Immature natural killer cell (primary cell): ENCODE data around the gene KPRP. TPM values are rescaled to one million over a fixed set of nuclear protein-coding genes. Genes with fewer than 3 reads are reported as not detected.

Experiments
- DNase-seq, 3 donors: peaks; one replicate each; pipeline ENCODE4 v3.0.0; 2022; ENCODE audit warnings: mixed read lengths in 1 of 3
- H3K27ac Mint-ChIP-seq, 6 donors: one replicate each; pipeline ENCODE4 v1.8.0; 2020; ENCODE audit warnings: mixed read lengths in 6 of 6, mild to moderate bottlenecking in 5 of 6, inconsistent platforms in 4 of 6, moderate library complexity in 3 of 6
- H3K27me3 Mint-ChIP-seq, 3 donors: one replicate each; pipeline ENCODE4 v1.8.0; 2020 to 2021; ENCODE audit warnings: low read depth in 3 of 3, mild to moderate bottlenecking in 3 of 3, mixed read lengths in 3 of 3, moderate library complexity in 3 of 3, inconsistent platforms in 1 of 3
- H3K36me3 Mint-ChIP-seq, 3 donors: one replicate each; pipeline ENCODE4 v1.8.0; 2020; ENCODE audit warnings: mixed read lengths in 3 of 3, inconsistent platforms in 2 of 3, mild to moderate bottlenecking in 2 of 3
- H3K4me1 Mint-ChIP-seq, 2 donors: one replicate each; pipeline ENCODE4 v1.8.0; 2020; ENCODE audit warnings: inconsistent platforms in 2 of 2, mild to moderate bottlenecking in 2 of 2, mixed read lengths in 2 of 2, moderate library complexity in 1 of 2
- H3K4me3 Mint-ChIP-seq, 5 donors: one replicate each; pipeline ENCODE4 v1.8.0; 2020; ENCODE audit warnings: mild to moderate bottlenecking in 5 of 5, mixed read lengths in 5 of 5, inconsistent platforms in 3 of 5, moderate library complexity in 3 of 5
- H3K9me3 Mint-ChIP-seq, 6 donors: one replicate each; pipeline ENCODE4 v1.8.0; 2020; ENCODE audit warnings: mild to moderate bottlenecking in 6 of 6, mixed read lengths in 6 of 6, inconsistent platforms in 4 of 6, moderate library complexity in 3 of 6
- polyA plus RNA-seq, 3 donors: library from polyadenylated mRNA; unstranded; fragments of 300-500 nt; fragmentation: Illumina TruSeq; gene quantifications; one replicate each; pipeline ENCODE4 v1.2.3, GENCODE V29; 2021

Gene KPRP
- polyA plus RNA-seq, 3 donors from 2014 or later: not detected

- no peak within 1 kb of the TSS for H3K27ac Mint-ChIP-seq
- H3K27me3 Mint-ChIP-seq: peaks cover 0 to 5% (median 1%) of the 10 kb centered on the region in 3 donors
- no peaks in the 10 kb centered on the region for H3K9me3 Mint-ChIP-seq
These were observed 38.6 kb downstream of the KPRP start, which contains the start of gene LCE1D for GRCh38 chr1:152796421-152796820. TSS of gene LCE1D (plus strand) at chr1:152796721. CDS start at chr1:152797795, 1,074 bp downstream.

DNA sequence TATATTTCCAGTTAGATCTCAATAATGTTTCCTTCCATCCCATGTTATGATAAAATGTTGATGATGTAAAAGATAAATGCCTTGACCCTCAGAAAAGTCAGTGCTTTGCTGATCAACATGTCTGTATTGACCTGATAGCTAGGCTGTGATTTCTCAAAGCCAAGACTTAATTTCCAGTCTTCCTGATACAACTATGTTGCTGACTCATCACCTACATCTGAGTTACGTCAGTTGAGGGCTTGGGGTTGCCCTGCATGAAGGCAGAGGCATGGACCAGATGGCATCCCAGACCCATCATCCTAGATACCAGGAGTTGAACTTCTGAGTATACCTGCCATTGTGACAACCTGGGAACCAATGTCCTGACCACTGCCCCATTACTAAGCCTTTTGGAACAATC is 43.5 kb downstream of the KPRP start:
- DNase-seq: no peak
- H3K27me3 Mint-ChIP-seq: peaks cover 0 to 7% (median 3%) of the 10 kb centered on the region in 3 donors
- no peaks in the 10 kb centered on the region for H3K4me1 Mint-ChIP-seq
- H3K36me3 Mint-ChIP-seq: no peaks in the 10 kb centered on the region
- H3K27ac Mint-ChIP-seq: no peak overlapping the region
- no peaks in the 10 kb centered on the region for H3K9me3 Mint-ChIP-seq
- no peak overlapping the region for H3K4me3 Mint-ChIP-seq

More at GRCh38 chr1:152796421-152796820, 38.6 kb downstream of the KPRP start, which contains the start of gene LCE1D:
- no peak within 1 kb of the TSS for H3K4me3 Mint-ChIP-seq
- no peaks in the 10 kb centered on the region for H3K36me3 Mint-ChIP-seq
- no peak for DNase-seq
- H3K4me1 Mint-ChIP-seq: no peaks in the 10 kb centered on the region

DNA sequence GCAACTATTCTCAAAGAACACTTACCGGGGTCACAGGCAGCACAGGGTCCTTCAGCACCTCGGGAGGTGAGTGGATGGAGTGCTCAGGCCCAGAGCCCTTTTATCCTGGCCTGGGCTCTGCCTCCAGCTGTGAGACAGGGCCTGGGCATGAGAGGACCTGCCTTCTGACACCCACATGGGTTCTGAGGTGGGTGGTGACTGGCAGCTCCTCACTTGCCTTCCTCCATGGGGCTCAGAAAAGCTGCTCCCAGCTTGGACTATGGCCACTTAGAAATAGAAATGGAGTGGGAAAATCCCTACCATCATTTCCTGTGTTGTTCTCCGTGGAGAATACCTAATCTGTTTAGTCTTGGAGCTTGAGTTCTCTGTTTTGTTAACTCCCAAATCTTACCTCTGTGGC is 48.8 kb downstream of the KPRP start, which contains the start of gene LCE1C:
TSS of gene LCE1C (minus strand) at position 76 of the 400 bp plus-strand sequence. CDS start 1,173 bp downstream, outside the sequence.
- H3K36me3 Mint-ChIP-seq: no peaks in the 10 kb centered on the region

DNA sequence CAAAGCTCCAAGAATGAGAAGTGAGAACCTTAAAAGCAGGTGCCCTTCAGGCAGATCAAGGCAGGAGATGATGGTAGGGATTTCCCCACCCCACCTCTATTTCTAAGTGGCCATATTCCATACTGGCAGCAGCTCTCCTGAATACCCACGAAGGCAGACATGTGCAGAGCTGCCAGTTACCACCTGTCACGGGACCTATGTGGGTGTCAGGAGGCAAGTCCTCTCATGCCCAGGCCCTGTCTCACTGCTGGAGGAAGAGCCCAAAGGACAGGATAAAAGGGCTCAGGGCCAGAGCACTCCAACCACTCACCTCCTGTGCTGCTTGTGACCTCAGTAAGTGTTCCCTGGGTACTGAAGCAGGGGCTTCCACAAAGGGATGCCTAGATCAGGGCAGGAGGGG is 53.2 kb downstream of the KPRP start:
- H3K27me3 Mint-ChIP-seq: peaks cover 3 to 4% (median 4%) of the 10 kb centered on the region in 3 donors
- no peak for DNase-seq
- H3K9me3 Mint-ChIP-seq: peaks cover 0 to 4% (median 0%) of the 10 kb centered on the region in 6 donors
- no peak overlapping the region for H3K27ac Mint-ChIP-seq
- no peaks in the 10 kb centered on the region for H3K36me3 Mint-ChIP-seq
- H3K4me1 Mint-ChIP-seq: no peaks in the 10 kb centered on the region
- no peak overlapping the region for H3K4me3 Mint-ChIP-seq

More for the DNA sequence above, 48.8 kb downstream of the KPRP start, which contains the start of gene LCE1C:
- no peak within 1 kb of the TSS for H3K4me3 Mint-ChIP-seq
- H3K4me1 Mint-ChIP-seq: no peaks in the 10 kb centered on the region
- H3K9me3 Mint-ChIP-seq: peaks cover 0 to 4% (median 0%) of the 10 kb centered on the region in 6 donors
- H3K27ac Mint-ChIP-seq: no peak within 1 kb of the TSS
- no peak for DNase-seq
- peaks cover 3 to 7% (median 5%) of the 10 kb centered on the region in 3 donors for H3K27me3 Mint-ChIP-seq

Other genes with a start within 250 kb of the KPRP start
- gene LCE5A, start 247.2 kb upstream of the KPRP start, polyA plus RNA-seq: not detected
- gene CRCT1, start 243.5 kb upstream of the KPRP start, polyA plus RNA-seq: not detected
- gene LCE3E, start 191.2 kb upstream of the KPRP start, polyA plus RNA-seq: not detected
- gene LCE3D, start 177.5 kb upstream of the KPRP start, polyA plus RNA-seq: not detected
- not detected for gene LCE3C, start 157.8 kb upstream of the KPRP start, polyA plus RNA-seq
- gene LCE3B, start 144.2 kb upstream of the KPRP start, polyA plus RNA-seq: not detected
- not detected for gene LCE3A, start 134.9 kb upstream of the KPRP start, polyA plus RNA-seq
- not detected for gene LCE2D, start 94.6 kb upstream of the KPRP start, polyA plus RNA-seq
- gene LCE2C, start 82.7 kb upstream of the KPRP start, polyA plus RNA-seq: not detected
- gene LCE2B, start 71.9 kb upstream of the KPRP start, polyA plus RNA-seq: not detected
- gene LCE2A, start 59.7 kb upstream of the KPRP start, polyA plus RNA-seq: not detected
- gene LCE4A, start 49.9 kb upstream of the KPRP start, polyA plus RNA-seq: not detected
- not detected for gene LCE1F, start 17.1 kb downstream of the KPRP start, polyA plus RNA-seq
- gene LCE1E, start 28.2 kb downstream of the KPRP start, polyA plus RNA-seq: not detected
- not detected for gene LCE1D, start 38.7 kb downstream of the KPRP start, polyA plus RNA-seq
- gene LCE1C, start 48.6 kb downstream of the KPRP start, polyA plus RNA-seq: not detected
- not detected for gene LCE1B, start 53.9 kb downstream of the KPRP start, polyA plus RNA-seq
- not detected for gene LCE1A, start 69.4 kb downstream of the KPRP start, polyA plus RNA-seq
- not detected for gene LCE6A, start 84.8 kb downstream of the KPRP start, polyA plus RNA-seq
- gene LCE7A, start 102.0 kb downstream of the KPRP start, polyA plus RNA-seq: not detected
- not detected for gene SMCP, start 120.3 kb downstream of the KPRP start, polyA plus RNA-seq
- not detected for gene IVL, start 150.5 kb downstream of the KPRP start, polyA plus RNA-seq
- gene SPRR5, start 189.2 kb downstream of the KPRP start, polyA plus RNA-seq: not detected
- not detected for gene SPRR4, start 212.6 kb downstream of the KPRP start, polyA plus RNA-seq
- not detected for gene SPRR1A, start 226.1 kb downstream of the KPRP start, polyA plus RNA-seq
- gene SPRR3, start 243.7 kb downstream of the KPRP start, polyA plus RNA-seq: not detected